ENCODE data around the gene ARHGEF16.

Gene ARHGEF16

GRCh38 chr1:3477241-3477995 is 23.0 kb downstream of the ARHGEF16 start:
- peaks cover 2% of the 10 kb centered on the region for H3K27me3 Mint-ChIP-seq (ENCODE audit: low read depth, poor library complexity)
- TF ChIP-seq CTCF (IDR thresholded peaks at IDR 0.05), result no peak
- H3K36me3 Mint-ChIP-seq (ENCODE audit: low read depth), result peaks cover 5% of the 10 kb centered on the region
- H3K4me1 Mint-ChIP-seq, result peaks cover 11% of the 10 kb centered on the region
- H3K27ac Mint-ChIP-seq, result no peak overlapping the region
- H3K9me3 Mint-ChIP-seq, result no peaks in the 10 kb centered on the region
- peak; percentile 41 for DNase-seq
- H3K4me3 Mint-ChIP-seq, result no peak overlapping the region

GRCh38 chr1:3478187-3478586 is 23.7 kb downstream of the ARHGEF16 start:
- H3K9me3 Mint-ChIP-seq, result no peaks in the 10 kb centered on the region
- no peak for DNase-seq
- no peak for TF ChIP-seq CTCF (IDR thresholded peaks at IDR 0.05)
- no peak overlapping the region for H3K27ac Mint-ChIP-seq
- no peak overlapping the region for H3K4me3 Mint-ChIP-seq
- peaks cover 2% of the 10 kb centered on the region for H3K27me3 Mint-ChIP-seq (ENCODE audit: low read depth, poor library complexity)
- H3K4me1 Mint-ChIP-seq, result peaks cover 8% of the 10 kb centered on the region
- peaks cover 5% of the 10 kb centered on the region for H3K36me3 Mint-ChIP-seq (ENCODE audit: low read depth)

- Mint-ChIP-seq H3K36me3 (ENCODE audit: low read depth) (no peaks in the 10 kb centered on the region), H3K27me3 (ENCODE audit: low read depth, poor library complexity) (peaks cover 6% of the 10 kb centered on the region), H3K4me1 (no peaks in the 10 kb centered on the region), H3K4me3 (no peak overlapping the region), H3K27ac (no peak overlapping the region), H3K9me3 (no peaks in the 10 kb centered on the region)
- DNase-seq, result no peak
- TF ChIP-seq CTCF (IDR thresholded peaks at IDR 0.05), result no peak
Measured at GRCh38 chr1:3479511-3480368, 25.3 kb downstream of the ARHGEF16 start.

- H3K4me3 Mint-ChIP-seq, result no peak overlapping the region
- no peaks in the 10 kb centered on the region for H3K4me1 Mint-ChIP-seq
- DNase-seq, result no peak
- H3K27ac Mint-ChIP-seq, result no peak overlapping the region
- peaks cover 2% of the 10 kb centered on the region for H3K9me3 Mint-ChIP-seq
- TF ChIP-seq CTCF (IDR thresholded peaks at IDR 0.05), result no peak
- no peaks in the 10 kb centered on the region for H3K36me3 Mint-ChIP-seq (ENCODE audit: low read depth)
- H3K27me3 Mint-ChIP-seq (ENCODE audit: low read depth, poor library complexity), result peaks cover 8% of the 10 kb centered on the region
Measured at GRCh38 chr1:3480369-3480719, 25.9 kb downstream of the ARHGEF16 start.

- H3K27ac Mint-ChIP-seq, result no peak overlapping the region
- peaks cover 7% of the 10 kb centered on the region for H3K9me3 Mint-ChIP-seq
- no peak overlapping the region for H3K4me3 Mint-ChIP-seq
- H3K4me1 Mint-ChIP-seq, result no peaks in the 10 kb centered on the region
- H3K27me3 Mint-ChIP-seq (ENCODE audit: low read depth, poor library complexity), result peaks cover 10% of the 10 kb centered on the region
- DNase-seq, result no peak
- no peaks in the 10 kb centered on the region for H3K36me3 Mint-ChIP-seq (ENCODE audit: low read depth)
- TF ChIP-seq CTCF (IDR thresholded peaks at IDR 0.05), result no peak
Measured at GRCh38 chr1:3481046-3481445, 26.6 kb downstream of the ARHGEF16 start.

All from nephron progenitor cell (in vitro differentiated cells).